Natural killer cell (primary cell): ENCODE measurements around the gene ARID1A. TPM values are rescaled to one million over a fixed set of nuclear protein-coding genes. Genes with fewer than 3 reads are reported as not detected.

ENCODE experiments used
- ATAC-seq, 3 donors: fragments of 150-1000 bp in 2 of 3; fragments of 200-7000 bp in 1 of 3; cut with Tn5 transposase; 1 replicate in 1 of 3; 2 replicates in 2 of 3; pipeline ENCODE4 v1.10.0; 2021; ENCODE audit warnings: mild to moderate bottlenecking in 2 of 3, moderate library complexity in 2 of 3
- DNase-seq, 2 donors: peaks; one replicate each; pipeline versions ENCODE4 v3.0.0 to v3.0.0-alpha.2; 2013 to 2021; ENCODE audit warnings: mixed read lengths in 1 of 2
- H3K27ac ChIP-seq: one replicate; pipeline ENCODE4 v1.5.1; 2013; ENCODE audit warnings: mild to moderate bottlenecking, low read length
- H3K27me3 ChIP-seq: one replicate; pipeline ENCODE4 v1.6.1; 2013; ENCODE audit warnings: low read length; ENCODE audit not compliant: control insufficient read depth, insufficient read depth
- H3K36me3 ChIP-seq: one replicate; pipeline ENCODE4 v1.6.1; 2013; ENCODE audit warnings: low read length; ENCODE audit not compliant: control insufficient read depth, insufficient read depth
- H3K4me1 ChIP-seq: one replicate; pipeline ENCODE4 v1.6.1; 2013; ENCODE audit warnings: low read length; ENCODE audit not compliant: control insufficient read depth, insufficient read depth
- H3K4me3 ChIP-seq: one replicate; pipeline ENCODE4 v1.5.1; 2013; ENCODE audit warnings: low read length
- H3K9me3 ChIP-seq: one replicate; pipeline ENCODE4 v1.6.1; 2013; ENCODE audit warnings: low read length; ENCODE audit not compliant: control insufficient read depth, insufficient read depth
- H3K27ac Mint-ChIP-seq, 2 donors: one replicate each; pipeline ENCODE4 v1.8.0; 2022; ENCODE audit warnings: mild to moderate bottlenecking in 2 of 2, mixed read lengths in 2 of 2, moderate library complexity in 1 of 2
- H3K27me3 Mint-ChIP-seq, 2 donors: one replicate each; pipeline ENCODE4 v1.8.0; 2022; ENCODE audit warnings: low read depth in 2 of 2, mixed read lengths in 2 of 2
- H3K36me3 Mint-ChIP-seq: one replicate; pipeline ENCODE4 v1.8.0; 2022; ENCODE audit warnings: mixed read lengths
- H3K4me1 Mint-ChIP-seq, 2 donors: one replicate each; pipeline ENCODE4 v1.8.0; 2022; ENCODE audit warnings: mixed read lengths in 2 of 2
- H3K4me3 Mint-ChIP-seq: one replicate; pipeline ENCODE4 v1.8.0; 2022; ENCODE audit warnings: mild to moderate bottlenecking, moderate library complexity, mixed read lengths
- H3K9me3 Mint-ChIP-seq, 2 donors: one replicate each; pipeline ENCODE4 v1.8.0; 2022; ENCODE audit warnings: mixed read lengths in 2 of 2
- WGBS: methylation state at CpG from one replicate; pipeline ENCODE4 v1.1.7; 2013; ENCODE audit warnings: missing lambda C conversion rate; ENCODE audit not compliant: insufficient coverage; 5-methylcytosine and 5-hydroxymethylcytosine counted together
- intact Hi-C: fragments of 100-400 bp; cut with micrococcal nuclease; formaldehyde crosslinking; loops from one replicate; pipeline ENCODE4 v1.14.2; 2022
- total RNA-seq, 4 donors: library from RNA; stranded (reverse); fragments of 120-200 nt in 1 of 4; gene quantifications; one replicate each; pipeline versions ENCODE4 v1.2.3 to v1.2.4, GENCODE V29; 2013 to 2022
- TF ChIP-seq, protein P1 (sequence below): fragments of 200-600 bp; IDR thresholded peaks from one replicate; pipeline ENCODE4 v1.8.0; 2022; ENCODE audit warnings: antibody characterized with exemption

The ARID1A gene
- total RNA-seq, 3 donors from 2014 or later (not counting 1 experiment from before 2014, with no cell fraction given), result 199 to 214 (median 202) TPM

DNA sequence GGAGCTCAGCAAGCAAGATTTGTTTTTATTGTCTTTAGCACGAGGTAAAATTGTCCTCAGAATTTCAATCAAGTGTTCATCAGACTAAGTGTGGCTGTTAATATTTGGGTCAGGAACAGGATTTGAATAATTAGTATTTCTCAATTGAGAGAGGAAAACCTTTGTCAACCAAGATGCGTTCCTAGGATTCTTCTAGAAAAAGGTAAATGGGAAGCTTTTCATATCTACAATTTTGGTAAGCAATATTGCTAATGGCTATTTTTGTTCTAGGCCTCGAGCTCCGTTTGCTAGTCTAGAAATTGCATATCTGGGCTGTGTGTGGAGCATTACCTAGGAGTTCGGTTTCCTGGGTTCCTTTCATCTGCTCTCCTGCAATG lies 87.8 kb downstream of the ARID1A start:
- peak overlapping the region; percentile 57 to 100 for H3K27ac Mint-ChIP-seq
- no peak overlapping the region for H3K4me3 Mint-ChIP-seq
- intact Hi-C loops, result loop anchor here (10.0 kb wide), 1 partner anchor 409 kb away; the partner anchor contains the start of gene ZNF683
- H3K27me3 Mint-ChIP-seq, result no peaks in the 10 kb centered on the region
- WGBS, result 97% methylated on average over 5 of the region's 5 CpGs
- DNase-seq (no peak), ATAC-seq (no peak)
- peaks cover 66 to 85% of the 10 kb centered on the region in 2 donors for H3K4me1 Mint-ChIP-seq
- H3K9me3 ChIP-seq, result no peaks in the 10 kb centered on the region
- TF ChIP-seq, protein P1, sequence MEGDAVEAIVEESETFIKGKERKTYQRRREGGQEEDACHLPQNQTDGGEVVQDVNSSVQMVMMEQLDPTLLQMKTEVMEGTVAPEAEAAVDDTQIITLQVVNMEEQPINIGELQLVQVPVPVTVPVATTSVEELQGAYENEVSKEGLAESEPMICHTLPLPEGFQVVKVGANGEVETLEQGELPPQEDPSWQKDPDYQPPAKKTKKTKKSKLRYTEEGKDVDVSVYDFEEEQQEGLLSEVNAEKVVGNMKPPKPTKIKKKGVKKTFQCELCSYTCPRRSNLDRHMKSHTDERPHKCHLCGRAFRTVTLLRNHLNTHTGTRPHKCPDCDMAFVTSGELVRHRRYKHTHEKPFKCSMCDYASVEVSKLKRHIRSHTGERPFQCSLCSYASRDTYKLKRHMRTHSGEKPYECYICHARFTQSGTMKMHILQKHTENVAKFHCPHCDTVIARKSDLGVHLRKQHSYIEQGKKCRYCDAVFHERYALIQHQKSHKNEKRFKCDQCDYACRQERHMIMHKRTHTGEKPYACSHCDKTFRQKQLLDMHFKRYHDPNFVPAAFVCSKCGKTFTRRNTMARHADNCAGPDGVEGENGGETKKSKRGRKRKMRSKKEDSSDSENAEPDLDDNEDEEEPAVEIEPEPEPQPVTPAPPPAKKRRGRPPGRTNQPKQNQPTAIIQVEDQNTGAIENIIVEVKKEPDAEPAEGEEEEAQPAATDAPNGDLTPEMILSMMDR, result no peak
- no peak overlapping the region for H3K4me3 ChIP-seq
- no peaks in the 10 kb centered on the region for H3K27me3 ChIP-seq
- peaks cover 12% of the 10 kb centered on the region for H3K36me3 Mint-ChIP-seq
- peaks cover 46% of the 10 kb centered on the region for H3K4me1 ChIP-seq
- peaks cover 38% of the 10 kb centered on the region for H3K36me3 ChIP-seq
- H3K27ac ChIP-seq, result no peak overlapping the region
- H3K9me3 Mint-ChIP-seq, result no peaks in the 10 kb centered on the region

DNA sequence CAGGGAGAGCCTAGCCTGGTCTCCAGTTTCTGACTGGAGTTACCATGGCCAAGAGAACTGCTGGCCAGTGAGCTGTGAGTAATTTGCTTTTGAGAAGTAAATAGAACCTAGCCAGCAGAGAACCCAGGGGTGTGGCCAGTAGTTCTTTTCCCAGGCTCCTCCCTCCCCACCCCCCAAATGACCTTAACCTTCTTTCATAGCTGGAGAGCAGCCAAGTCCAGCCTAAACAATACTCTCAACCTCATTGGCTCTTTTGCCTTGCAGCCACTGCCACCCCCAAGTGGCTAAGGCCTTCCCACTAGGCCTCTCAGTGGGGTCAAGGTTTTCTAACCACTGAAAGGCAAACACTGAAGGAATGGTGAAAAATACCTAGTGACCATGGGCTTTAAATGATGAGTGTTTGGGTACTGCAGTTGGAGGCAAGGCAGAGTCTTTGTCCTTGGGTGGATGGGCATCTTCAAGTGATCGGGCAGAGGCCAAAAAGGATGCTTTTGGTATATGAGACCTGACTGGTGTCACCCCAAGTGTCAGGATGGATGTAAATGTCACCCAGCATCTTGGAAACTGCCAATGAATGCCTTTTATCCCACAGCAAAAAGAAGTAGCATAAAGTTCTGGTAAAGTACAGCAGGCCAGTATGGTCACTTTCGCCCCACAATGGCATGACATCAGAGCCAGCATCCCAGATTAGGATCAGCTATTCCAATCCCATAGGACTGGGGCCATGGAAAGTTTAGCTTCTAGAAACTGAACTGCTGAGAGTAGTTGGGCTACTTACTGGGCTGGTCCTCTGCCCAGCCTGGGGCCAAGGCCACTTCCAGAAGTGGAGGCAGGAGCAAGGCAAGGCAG lies 88.4 kb downstream of the ARID1A start:
- DNase-seq (no peak), ATAC-seq (no peak)
- Mint-ChIP-seq H3K9me3 (no peaks in the 10 kb centered on the region), H3K4me1 (peaks cover 66 to 85% of the 10 kb centered on the region in 2 donors), H3K36me3 (peaks cover 6% of the 10 kb centered on the region), H3K4me3 (no peak overlapping the region), H3K27me3 (no peaks in the 10 kb centered on the region), H3K27ac (peak overlapping the region; percentile 100)
- intact Hi-C loops, result loop anchor here (10.0 kb wide), 1 partner anchor 409 kb away; the partner anchor contains the start of gene ZNF683
- Histone ChIP-seq H3K27ac (peak overlapping the region; percentile 26), H3K27me3 (no peaks in the 10 kb centered on the region), H3K9me3 (no peaks in the 10 kb centered on the region), H3K4me1 (peaks cover 51% of the 10 kb centered on the region), H3K4me3 (no peak overlapping the region), H3K36me3 (peaks cover 32% of the 10 kb centered on the region)
- TF ChIP-seq, protein P1, result no peak
- 100% methylated on average over 2 of the region's 2 CpGs for WGBS

DNA sequence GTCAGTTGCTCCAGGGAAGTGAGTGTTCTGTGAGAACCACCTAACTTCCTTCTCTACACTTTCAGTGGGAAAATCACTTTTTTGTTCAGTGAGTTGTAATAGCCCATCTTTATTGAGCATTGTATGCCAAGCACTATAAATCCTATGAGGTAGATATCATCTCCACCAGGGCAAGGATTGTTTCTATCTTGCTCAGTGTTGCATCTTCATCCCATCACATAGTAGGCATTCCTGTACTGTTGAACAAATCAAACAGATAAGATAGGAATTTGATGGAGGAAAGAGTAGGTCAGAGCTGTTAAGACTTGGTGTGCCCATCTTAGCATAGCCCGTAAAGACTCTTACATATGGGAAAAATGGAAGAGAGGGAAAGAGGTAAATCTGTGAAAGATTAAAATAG lies 89.1 kb downstream of the ARID1A start:
- Mint-ChIP-seq H3K9me3 (no peaks in the 10 kb centered on the region), H3K27me3 (no peaks in the 10 kb centered on the region), H3K27ac (peak overlapping the region; percentile 100), H3K4me3 (peak overlapping the region; percentile 71), H3K36me3 (no peaks in the 10 kb centered on the region), H3K4me1 (peaks cover 73 to 85% of the 10 kb centered on the region in 2 donors)
- DNase-seq (no peak), ATAC-seq (no peak)
- H3K36me3 ChIP-seq, result peaks cover 25% of the 10 kb centered on the region
- peak overlapping the region; percentile 26 for H3K27ac ChIP-seq
- no peak overlapping the region for H3K4me3 ChIP-seq
- H3K9me3 ChIP-seq, result no peaks in the 10 kb centered on the region
- no peaks in the 10 kb centered on the region for H3K27me3 ChIP-seq
- intact Hi-C loops, result loop anchor here (10.0 kb wide), 1 partner anchor 410 kb away; the partner anchor contains the start of gene ZNF683
- WGBS, result 100% methylated on average over 1 of the region's 1 CpG
- peaks cover 53% of the 10 kb centered on the region for H3K4me1 ChIP-seq
- TF ChIP-seq, protein P1, result no peak
